ENCODE measurements around the gene WNT4. TPM values are rescaled to one million over a fixed set of nuclear protein-coding genes. Genes with fewer than 3 reads are reported as not detected.

WNT4 gene
- total RNA-seq, 4 donors from 2014 or later: 0.42 to 1.1 TPM; not detected in 2

- intact Hi-C loops (cut with DNase I; ENCODE audit: low total_unique reads): no loop called here
- ATAC-seq (no peak), DNase-seq (no peak)
- Histone ChIP-seq H3K36me3 (no peaks in the 10 kb centered on the region), H3K9me3 (no peaks in the 10 kb centered on the region), H3K27ac (no peak overlapping the region), H3K4me3 (no peak overlapping the region), H3K4me1 (no peaks in the 10 kb centered on the region), H3K27me3 (peaks cover 13 to 23% (median 14%) of the 10 kb centered on the region in 3 donors)
- no peak for TF ChIP-seq CTCF (IDR thresholded peaks at IDR 0.05 in 4 of 5, conservative IDR thresholded peaks at IDR 0.05 in 1 of 5)
- TF ChIP-seq POLR2A (IDR thresholded peaks at IDR 0.05): no peak
- in situ Hi-C loops (cut with MboI; ENCODE audit: low sequenced_read_pairs in 4 of 4): no loop called here
Observed at GRCh38 chr1:22182715-22183114, 39.8 kb upstream of the WNT4 start.

DNA sequence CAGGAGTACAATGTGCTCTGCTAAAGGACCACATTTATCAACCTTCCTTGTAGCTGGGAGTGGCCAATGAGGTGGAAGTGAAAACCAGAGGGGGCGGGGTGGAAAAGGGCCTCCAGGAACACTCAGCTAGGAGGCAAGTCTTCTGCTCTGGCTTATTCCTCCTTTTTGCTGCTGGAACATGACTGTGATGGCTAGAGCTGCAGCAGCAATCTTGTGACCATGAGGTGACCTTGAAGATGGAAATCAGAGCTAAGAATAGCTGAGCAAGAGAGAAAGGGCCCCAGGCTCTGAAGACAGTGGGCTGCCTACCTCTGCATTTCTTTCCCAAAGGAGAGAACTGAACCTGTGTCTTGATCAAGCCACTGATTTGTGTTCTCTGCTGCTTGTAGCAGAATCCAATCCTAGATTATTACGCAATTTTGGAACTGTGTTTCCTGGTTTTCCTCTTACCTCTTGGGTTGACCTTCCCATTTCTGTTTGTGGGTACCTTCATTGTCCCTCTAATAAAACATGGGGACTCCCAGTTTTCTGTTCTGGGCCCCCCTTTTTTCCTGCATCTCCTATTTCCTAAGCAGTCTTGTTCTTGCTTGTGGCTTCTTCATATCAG lies 36.4 kb upstream of the WNT4 start:
- H3K4me3 ChIP-seq: no peak overlapping the region
- in situ Hi-C loops (cut with MboI; ENCODE audit: low sequenced_read_pairs in 4 of 4) (no loop called here), intact Hi-C loops (cut with DNase I; ENCODE audit: low total_unique reads) (no loop called here)
- no peaks in the 10 kb centered on the region for H3K4me1 ChIP-seq
- no peaks in the 10 kb centered on the region for H3K36me3 ChIP-seq
- peaks cover 1 to 15% (median 4%) of the 10 kb centered on the region in 3 donors for H3K27me3 ChIP-seq
- no peak overlapping the region for H3K27ac ChIP-seq
- TF ChIP-seq POLR2A (IDR thresholded peaks at IDR 0.05) (no peak), CTCF (IDR thresholded peaks at IDR 0.05 in 4 of 5, conservative IDR thresholded peaks at IDR 0.05 in 1 of 5) (no peak)
- no peak for ATAC-seq
- DNase-seq: no peak
- no peaks in the 10 kb centered on the region for H3K9me3 ChIP-seq

DNA sequence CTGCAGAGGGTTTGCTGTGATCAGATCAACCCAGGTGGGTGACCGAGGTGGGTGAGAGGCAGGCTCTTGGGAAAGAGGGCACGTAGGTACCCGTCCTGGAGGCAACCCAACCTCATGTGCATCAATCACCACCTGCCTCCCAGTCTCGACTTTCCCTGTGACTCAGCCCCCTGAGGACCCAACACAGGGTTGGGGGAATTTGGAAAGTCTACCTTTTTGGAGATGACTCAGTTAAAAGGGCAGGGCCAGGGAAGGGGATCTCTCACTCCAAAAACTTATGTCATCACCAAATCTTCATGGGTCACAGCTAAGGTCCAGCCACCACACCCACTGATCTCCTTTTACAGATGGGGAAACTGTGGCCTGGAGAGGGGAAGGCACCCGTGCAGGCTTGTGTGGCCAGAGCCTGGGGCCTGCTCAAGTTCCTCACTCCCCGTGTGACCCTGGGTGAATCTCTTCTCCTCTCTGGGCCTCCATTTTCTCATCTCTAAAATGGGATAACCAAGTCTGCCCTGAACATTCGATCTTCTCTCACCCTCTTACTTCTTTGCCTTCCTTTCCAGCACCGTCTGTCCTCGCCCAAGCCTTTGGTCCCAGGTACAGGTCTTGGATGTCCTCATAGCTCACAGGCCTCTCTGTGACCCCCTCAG lies 34.6 kb upstream of the WNT4 start:
- ATAC-seq (no peak), DNase-seq (no peak)
- no peak overlapping the region for H3K4me3 ChIP-seq
- H3K27ac ChIP-seq: no peak overlapping the region
- H3K36me3 ChIP-seq: no peaks in the 10 kb centered on the region
- no peak for TF ChIP-seq CTCF (IDR thresholded peaks at IDR 0.05 in 4 of 5, conservative IDR thresholded peaks at IDR 0.05 in 1 of 5)
- TF ChIP-seq POLR2A (IDR thresholded peaks at IDR 0.05): no peak
- H3K4me1 ChIP-seq: no peaks in the 10 kb centered on the region
- peaks cover 0 to 2% (median 0%) of the 10 kb centered on the region in 3 donors for H3K27me3 ChIP-seq
- in situ Hi-C loops (cut with MboI; ENCODE audit: low sequenced_read_pairs in 4 of 4): no loop called here
- no peaks in the 10 kb centered on the region for H3K9me3 ChIP-seq
- intact Hi-C loops (cut with DNase I; ENCODE audit: low total_unique reads): no loop called here

- Histone ChIP-seq H3K9me3 (no peaks in the 10 kb centered on the region), H3K27ac (no peak overlapping the region), H3K4me3 (no peak overlapping the region), H3K27me3 (no peaks in the 10 kb centered on the region), H3K36me3 (no peaks in the 10 kb centered on the region), H3K4me1 (no peaks in the 10 kb centered on the region)
- ATAC-seq (no peak), DNase-seq (no peak)
- in situ Hi-C loops (cut with MboI; ENCODE audit: low sequenced_read_pairs in 4 of 4): no loop called here
- intact Hi-C loops (cut with DNase I; ENCODE audit: low total_unique reads): no loop called here
- no peak for TF ChIP-seq CTCF (IDR thresholded peaks at IDR 0.05 in 4 of 5, conservative IDR thresholded peaks at IDR 0.05 in 1 of 5)
Observed at GRCh38 chr1:22176258-22176657, 33.4 kb upstream of the WNT4 start.

Measured in gastrocnemius medialis (tissue), 4 donors.